GM21529 (cell line): ENCODE results near the gene RNF130.
A peak's percentile ranks its signal among the peaks of the same experiment; 100 is the strongest.
"Not testable (repeated sequence)": the region's sequence is repeated elsewhere in the genome, so short reads cannot be mapped to it uniquely, and the experiment has no call there.

Experiments
- ATAC-seq: cut with Tn5 transposase; IDR thresholded peaks from one replicate; pipeline ENCODE4 v1.9.1; 2021; ENCODE audit not compliant: unreplicated experiment

The RNF130 gene

DNA sequence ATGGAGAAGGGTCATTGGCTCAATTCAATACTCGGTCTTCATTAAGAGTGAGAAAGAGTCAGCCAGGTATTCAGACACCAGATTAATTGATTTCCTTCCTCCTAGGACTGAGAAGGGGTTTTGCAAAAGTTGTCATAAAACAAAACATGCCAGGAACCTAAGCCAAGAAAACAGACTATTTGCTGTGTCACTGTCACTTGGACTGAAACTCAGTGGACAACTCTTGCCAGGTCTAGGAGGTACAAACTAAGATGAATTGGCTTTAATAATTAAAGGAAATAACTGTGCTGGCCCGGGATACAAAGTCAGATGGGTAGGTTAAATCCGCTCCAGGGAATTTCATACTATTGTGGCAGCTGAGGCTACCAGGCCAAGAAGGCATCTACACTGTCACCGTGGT is 92.8 kb downstream of the RNF130 start:
- no peak for ATAC-seq

DNA sequence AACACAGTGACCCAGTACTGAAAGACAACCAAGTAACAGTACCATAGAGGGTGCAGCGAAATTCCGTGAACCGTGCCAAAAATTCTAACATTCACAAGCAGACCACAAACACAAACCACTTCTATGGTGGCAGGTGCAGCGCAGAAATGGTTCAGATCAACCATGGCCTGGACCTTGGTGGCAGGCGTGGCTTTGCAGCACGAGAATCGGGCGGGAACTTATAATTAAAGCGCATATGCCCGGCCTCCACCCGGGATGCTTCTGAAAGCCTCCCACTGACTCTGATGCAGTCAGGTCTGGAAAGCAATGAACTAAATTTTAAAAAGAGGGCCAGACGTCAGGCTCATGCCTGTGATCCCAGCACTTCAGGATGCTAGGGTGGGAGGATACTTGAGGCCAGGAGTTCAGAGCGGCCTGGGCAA is 95.8 kb downstream of the RNF130 start:
- ATAC-seq = no peak

DNA sequence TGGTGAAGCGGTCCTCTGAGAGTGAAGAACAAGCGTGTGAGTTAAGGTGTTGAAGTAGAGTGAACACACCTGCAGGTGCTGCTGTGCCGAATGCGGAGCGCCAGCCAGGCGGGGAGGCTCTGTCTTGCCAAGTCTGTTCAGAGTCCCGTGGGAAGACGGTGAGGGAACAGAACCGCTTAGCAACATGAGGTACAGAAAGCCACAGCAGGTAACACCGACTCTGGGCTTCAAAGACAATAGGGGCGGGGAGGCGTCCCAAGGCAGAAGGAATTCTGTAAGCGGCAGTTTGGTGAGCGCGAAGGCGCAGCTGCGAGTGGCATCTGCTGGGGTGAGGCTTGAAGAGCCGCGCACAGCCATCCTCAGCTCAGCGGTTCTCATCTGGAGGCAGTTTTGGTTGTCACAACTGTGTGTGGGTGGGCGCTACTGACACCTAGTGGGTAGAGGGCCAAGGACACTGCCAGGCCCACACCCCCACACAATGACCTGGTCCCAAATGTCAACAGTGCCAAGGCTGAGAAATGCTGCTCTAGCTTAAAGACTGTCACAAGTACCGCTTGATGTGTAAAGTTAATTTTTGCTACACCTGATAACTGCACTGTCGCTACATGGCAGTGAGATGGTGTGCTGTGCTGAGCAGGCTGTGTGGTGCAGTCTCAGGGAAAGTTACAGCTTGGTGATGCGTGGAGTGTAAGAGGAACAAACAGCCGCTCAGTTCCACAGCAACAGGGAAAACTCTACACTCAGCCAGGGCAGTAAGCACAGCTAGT is 96.4 kb downstream of the RNF130 start:
- peak; percentile 75 for ATAC-seq

DNA sequence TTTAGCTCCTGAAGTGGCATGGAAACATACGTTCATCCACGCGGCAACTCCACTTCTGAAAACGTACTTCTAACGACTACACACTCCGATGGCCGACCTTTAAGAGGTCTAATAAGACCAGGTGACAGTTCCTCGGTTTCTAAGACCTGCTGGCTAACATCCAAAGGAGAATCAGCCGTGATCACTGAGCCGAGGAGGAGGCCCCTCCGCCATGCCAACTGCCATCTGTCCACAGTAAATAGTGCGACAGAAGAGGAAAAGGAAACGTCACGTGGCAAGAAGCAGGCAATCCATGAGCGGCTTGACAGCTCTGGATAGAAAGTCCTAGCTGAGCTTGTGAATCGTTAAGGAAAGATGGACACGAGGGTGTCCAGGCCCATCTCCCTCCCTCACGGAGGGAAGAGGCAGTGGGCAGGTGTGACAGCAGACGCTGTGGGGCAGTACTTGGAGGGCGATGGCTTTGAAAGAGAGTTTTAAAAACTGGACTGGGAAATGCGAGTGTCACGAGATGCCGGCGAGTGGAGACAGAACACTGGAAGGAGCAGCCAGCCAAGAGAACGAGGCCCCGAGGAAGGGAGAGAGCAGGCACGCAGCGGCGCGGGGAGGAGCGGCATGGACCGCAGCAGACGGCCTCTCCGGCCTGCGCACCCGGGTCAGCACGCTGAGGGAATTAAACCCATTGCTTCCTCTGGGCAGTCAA is 97.2 kb downstream of the RNF130 start:
- ATAC-seq = no peak

DNA sequence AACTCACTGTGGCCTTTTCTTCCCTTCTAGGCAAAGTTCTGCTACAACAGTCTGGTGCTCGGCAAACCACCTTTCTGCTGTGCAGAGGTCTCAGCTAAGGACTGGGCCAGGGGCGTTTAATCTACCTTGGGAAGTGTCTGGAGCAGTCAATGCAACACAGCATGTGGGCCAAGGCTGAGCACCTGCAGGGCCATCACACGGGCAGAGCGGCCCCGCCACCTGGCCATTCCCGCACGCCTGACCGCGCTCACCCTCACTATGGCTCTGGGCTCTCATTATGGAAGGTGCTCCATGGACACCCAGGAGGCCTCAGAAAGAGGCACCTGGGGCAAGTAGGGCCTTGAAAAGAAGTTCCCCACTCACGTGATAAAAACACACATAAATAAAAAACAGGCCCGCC is 98.2 kb downstream of the RNF130 start:
- no peak for ATAC-seq

DNA sequence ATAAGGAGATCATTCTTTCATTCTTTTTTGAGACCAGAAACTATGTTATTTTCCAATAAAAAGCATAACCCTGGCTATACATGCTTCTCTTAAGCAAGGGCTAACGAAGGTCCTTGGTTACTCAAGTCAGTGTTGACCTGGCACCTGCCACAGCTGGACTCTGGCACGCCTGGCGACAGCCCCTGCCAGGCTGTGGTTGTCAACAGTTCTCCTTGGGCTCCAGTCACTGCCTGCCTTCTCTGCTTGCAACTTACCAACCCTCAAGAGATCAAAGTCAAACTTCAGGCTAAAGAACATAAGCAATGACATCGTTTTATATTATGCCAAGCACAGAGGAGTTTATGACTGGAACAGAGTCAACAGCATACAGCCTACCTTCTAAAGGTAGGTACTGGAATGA is 102.4 kb downstream of the RNF130 start:
- ATAC-seq = no peak

DNA sequence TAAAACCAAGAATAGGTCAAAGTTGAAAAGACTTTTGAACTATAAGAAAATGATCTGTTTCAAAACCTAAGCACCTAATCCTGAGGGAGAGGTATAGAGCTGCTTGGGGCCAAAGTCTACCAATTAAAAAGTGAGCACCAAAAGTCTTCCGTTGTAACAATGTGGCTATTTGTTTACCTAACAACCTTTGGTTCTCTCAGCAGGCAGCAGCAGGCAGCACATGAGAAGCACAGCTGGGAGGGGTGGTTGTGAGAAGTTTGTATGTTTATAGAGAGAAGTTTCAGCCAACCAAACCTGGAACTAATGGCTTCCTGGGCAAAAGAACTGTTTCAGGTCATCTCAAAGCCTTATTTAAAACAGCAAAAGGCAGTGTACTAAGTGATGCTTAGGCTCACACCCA is 104.1 kb downstream of the RNF130 start:
- no peak for ATAC-seq

DNA sequence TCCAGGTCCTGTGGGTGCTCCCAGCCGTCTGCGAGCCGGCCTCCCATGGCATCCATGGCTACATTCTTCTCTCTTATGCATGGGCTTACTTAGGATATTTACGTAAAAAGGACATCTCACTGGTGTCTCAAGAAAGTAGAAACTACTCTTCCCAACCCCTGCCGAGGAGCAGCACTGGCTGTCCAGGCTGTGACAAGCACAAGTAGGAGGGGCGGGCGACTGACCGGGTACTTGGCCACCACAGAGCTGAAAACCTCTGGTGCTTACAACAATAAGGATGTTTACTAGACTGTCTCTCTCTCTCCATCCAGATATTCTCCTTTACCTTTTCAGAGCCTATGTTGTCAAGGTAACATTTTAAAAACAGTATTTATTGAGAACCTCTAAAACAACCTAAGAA is 107.5 kb downstream of the RNF130 start:
- no peak for ATAC-seq

DNA sequence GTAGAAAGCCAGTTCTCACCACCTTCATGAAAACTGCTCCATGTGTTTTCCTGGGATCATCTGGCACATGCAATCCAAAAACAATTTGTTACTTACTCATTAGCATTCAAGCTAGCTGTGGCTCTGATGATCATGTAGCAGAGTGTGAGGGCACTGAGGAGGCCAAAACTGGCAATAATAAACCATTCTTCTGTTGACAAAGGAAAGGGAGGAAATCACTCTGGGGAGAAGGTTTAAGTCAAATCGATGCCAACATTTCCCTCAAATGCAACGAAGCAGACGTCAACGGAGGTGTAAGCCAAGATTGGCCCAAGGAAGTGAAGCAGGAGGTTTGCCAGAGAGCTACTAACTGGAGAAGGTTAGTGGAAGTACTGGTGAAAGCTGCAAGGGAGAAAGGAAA is 108.2 kb downstream of the RNF130 start:
- no peak for ATAC-seq

DNA sequence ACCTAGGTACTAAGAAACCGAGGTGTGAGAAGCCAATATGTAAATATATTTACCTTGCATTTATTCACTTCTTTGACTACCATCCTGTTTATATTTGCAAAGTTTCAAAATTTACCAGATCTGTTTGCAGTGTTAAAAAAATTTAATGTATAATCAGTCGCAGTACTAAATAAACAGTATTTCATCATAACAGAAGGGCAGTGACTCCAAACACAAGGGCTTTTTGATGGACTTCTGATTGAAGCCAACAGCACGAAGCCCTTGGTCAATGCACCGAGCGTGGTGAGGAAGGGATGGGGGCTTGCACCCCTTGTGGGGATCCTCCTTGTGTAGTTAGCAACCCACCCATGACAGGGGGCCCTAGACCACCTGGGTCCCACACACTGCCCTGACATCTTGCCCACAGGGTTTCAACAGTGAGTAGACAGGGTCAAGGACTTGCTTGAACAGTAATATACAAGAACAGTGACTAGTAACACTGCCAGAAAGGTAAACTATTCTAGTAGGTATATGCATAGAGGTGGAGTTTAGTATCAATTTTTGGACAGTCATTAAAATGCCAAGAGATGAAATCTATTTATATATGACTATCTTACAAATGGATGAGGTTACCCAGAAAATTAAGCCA is 111.2 kb downstream of the RNF130 start:
- no peak for ATAC-seq

DNA sequence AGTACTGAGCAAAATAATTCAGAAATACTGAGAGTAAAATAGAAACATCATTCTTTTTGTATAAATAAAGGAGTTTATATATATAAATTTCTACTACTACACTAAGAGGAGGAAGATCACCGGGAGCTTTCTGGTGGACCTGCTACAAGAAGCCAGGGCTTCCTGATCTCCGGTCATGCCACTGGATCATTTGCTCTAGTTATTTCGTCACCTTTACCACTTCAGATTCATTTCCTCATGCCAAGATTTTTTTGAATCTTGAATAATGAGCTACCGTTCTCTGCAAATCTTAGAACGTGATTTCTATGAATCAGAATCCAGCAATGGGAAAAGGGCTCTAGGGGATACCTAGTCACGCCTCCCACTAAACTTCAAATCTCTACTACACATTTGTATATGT is 111.9 kb downstream of the RNF130 start:
- no peak for ATAC-seq

DNA sequence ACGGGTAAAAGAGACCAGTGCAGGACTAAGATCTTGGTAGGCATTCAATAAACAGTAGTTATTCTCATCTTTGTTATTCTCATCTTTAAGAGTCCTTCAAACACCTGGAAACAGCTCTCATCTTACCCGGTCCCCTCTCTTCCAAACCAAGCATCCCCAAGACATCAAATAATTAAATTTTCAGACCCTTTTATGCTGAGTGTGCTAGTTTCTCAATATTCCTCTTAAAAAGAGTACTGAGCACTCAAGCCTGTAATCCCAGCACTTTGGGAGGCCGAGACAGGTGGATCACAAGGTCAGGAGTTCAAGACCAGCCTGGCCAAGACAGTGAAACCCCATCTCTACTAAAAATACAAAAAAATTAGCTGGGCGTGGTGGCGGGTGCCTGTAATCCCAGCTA is 112.4 kb downstream of the RNF130 start:
- not testable (repeated sequence) for ATAC-seq

DNA sequence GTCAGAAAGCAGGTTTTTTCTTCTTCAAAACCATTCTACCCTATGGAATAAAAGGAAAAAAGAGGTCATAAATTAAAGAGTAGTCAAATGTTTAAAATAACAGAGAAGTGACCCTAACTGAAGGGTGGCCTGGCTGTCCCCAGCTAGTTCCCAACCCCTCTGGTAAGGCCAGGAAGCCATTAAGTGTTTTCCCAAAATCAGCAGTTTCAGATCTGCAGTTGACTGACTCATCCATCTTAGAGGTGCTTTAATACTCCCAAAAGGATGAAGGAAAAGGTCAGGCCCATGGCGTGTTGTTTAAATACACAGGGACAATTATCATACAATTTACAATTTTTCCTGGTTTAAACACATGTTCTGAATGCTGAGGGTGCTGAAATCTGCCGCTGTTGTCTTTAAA is 115.9 kb downstream of the RNF130 start:
- ATAC-seq = no peak

DNA sequence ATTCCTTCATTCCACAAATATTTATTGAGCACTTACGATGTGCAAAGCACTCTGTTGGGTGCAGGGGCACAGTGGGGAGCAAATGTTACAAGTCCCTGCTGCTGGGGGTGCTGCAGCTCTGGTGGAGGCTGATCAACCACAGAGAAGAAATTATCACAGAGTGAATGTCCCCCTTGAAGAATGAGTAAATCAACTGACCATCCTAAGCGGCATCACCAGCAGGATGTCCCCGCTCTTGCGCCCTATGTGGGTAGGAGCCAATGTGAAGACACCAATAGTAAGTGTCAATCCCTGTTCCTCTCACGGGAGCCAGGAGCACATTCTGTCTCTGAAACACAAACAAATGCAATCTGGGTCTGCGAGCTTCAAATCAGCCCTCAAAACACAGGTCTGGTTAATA is 116.5 kb downstream of the RNF130 start:
- no peak for ATAC-seq

DNA sequence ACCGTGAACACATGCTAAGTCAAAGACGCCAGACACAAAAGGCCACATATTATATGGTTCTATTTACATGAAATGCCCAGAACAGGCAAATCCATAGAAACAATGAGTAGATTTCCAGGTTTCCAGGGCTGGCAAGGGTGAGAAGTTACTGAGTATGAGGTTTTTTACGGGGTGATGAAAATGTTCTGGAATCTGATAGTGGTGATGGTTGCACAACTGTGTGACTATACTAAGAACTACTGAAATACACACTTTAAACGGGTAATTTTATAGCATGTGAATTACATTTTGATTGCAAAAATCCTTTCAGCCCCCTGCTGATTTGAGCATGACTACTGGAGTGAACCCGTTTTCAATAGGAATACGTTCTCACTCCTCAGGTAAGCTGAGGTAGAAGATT is 117.1 kb downstream of the RNF130 start:
- ATAC-seq = no peak

DNA sequence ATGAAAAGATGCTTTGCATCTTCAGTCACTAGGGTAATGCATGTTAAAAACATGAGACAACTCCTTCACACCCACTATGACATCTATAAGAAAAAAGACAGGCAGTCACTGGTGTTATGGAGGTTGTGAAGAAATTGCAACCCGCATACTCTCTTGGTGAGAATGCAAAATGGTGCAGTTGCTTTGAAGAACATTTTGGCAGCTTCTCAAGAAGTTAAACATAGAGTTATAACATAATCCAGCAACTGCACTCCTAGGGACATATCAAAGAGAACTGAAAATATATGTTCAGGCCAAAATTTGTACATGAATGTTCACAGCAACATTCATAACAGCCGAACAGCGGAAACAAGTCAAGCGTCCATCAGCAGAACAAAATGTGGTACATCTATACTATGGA is 117.6 kb downstream of the RNF130 start:
- no peak for ATAC-seq

DNA sequence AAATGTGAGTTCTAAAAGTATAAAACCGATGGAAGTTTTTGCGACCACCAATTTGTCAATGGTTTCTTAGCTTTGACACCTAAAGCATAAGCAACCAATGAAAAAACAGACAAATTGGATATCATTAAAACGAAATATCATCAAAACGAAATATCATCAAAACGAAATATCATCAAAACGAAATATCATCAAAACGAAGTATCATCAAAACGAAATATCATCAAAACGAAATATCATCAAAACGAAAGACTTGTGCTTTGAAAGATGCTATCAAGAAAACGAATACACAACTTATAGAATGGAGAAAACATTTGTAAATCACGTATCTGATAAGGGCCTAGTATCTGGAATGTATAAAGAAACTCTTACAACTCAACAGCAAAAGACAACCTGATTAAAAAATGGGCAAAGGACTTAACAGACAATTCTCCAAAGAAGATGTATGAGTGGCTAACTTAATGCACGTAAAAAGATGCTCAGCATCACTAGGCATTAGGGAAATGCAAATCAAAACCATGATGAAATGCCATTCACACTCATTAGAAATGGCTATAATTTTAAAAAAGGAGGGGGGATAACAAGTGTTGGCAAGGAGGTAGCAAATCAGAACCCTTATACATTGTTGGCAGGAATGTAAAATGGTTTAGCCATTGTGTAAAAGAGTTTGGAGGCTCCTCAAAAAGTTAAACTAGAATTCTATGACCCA is 134.4 kb downstream of the RNF130 start:
- no peak for ATAC-seq

DNA sequence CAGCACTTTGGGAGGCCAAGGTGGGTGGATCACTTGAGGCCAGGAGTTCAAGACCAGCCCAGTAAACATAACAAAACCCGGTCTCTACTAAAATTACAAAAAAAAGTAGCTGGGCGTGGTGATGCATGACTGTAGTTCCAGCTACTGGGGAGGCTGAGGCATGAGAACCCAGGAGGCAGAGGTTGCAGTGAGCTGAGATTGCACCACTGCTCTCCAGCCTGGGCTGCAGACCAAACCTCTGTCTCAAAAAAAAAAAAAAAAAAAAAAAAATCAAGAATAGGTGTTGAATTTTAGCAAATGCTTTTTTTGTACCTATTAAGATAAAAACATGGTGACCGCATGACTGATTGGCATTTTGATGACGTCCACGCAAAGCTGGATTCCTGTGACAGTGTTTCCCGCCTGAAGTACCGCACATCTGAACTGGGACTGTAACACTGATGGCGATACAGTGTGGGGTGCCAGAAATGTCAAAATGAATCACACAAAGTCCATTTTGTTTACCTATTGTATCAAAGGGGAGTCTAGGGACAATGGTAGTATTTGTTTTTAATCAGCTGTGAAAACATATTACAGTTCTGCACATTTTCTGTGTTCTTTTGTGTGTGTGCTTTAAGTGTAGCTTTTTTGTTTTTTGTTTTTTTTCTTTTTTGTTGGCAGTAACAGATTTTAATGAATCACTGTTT is 140.6 kb downstream of the RNF130 start:
- no peak for ATAC-seq

DNA sequence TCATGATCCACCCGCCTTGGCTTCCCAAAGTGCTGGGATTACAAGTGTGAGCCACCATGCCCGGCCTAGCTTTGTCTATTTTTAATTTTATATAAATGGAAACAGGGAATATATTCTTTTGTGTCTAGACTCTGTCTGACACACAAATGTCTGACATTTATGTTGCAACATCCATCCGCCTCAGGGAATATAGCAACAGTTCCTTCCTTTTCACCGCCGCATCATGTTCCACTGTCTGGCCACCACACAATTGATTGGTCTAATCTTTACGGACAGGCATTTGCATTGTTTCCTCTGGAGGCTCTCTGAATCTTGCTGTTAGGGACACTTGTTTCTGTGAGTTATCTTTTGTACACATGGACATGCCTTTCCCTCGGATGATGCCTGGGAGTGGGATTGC is 143.7 kb downstream of the RNF130 start:
- ATAC-seq = no peak

DNA sequence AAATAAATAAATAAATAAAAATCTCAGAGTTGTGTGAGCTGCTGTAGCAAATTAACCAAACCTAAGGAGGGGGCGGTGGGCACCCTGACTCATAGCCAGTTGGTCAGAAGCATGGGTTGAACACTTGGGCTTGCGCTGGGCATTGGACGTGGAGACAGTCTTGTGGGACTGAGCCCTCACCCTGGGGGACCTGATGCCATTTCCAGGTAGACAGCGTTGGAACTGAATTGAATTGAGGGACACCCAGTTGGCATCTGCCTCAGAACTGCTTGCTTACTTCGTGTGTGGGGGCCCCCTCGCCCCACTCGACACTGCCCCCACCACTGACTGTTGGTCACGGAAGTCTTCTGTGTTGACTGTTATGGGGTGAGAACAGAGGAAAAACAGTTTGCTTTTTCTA is 144.9 kb downstream of the RNF130 start:
- no peak for ATAC-seq

DNA sequence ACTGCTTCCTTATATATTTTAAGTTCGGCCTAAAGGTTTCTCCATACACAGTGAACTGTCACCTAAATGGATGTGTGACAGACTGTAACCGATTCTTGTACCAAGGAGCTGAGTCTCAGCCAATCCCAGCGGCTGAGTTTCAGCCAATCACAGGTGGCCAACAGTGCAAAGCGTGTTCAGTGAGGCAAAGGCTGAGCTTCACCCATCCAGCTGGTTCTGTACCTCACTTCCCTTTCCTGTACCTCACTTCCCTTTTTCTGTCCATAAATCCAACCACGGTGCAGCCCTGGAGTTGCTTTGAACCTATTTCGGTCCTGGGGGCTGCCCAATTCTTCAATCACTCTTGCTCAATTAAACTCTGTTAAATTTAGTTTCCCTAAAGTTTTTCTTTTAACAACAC is 148.1 kb downstream of the RNF130 start:
- ATAC-seq = no peak
